ENCODE results near the gene HDGFL2.

Gene HDGFL2

GRCh38 chr19:4499855-4500254 is 27.8 kb downstream of the HDGFL2 start:
- no peak for DNase-seq

- DNase-seq, result no peak
These were observed 28.9 kb downstream of the HDGFL2 start for GRCh38 chr19:4500841-4501591.

- DNase-seq, result no peak
These were observed 29.6 kb downstream of the HDGFL2 start for GRCh38 chr19:4501691-4502090.

- no peak for DNase-seq
These were observed 30.4 kb downstream of the HDGFL2 start for GRCh38 chr19:4502282-4503131.

- no peak for DNase-seq
These were observed 31.2 kb downstream of the HDGFL2 start for GRCh38 chr19:4503132-4503824.

GRCh38 chr19:4503825-4504170 is 31.7 kb downstream of the HDGFL2 start:
- no peak for DNase-seq

- no peak for DNase-seq
These were observed 32.2 kb downstream of the HDGFL2 start for GRCh38 chr19:4504297-4504701.

- no peak for DNase-seq
These were observed 32.9 kb downstream of the HDGFL2 start for GRCh38 chr19:4504891-4505569.

GRCh38 chr19:4505570-4506448 is 33.7 kb downstream of the HDGFL2 start:
- no peak for DNase-seq

GRCh38 chr19:4506449-4507149 is 34.5 kb downstream of the HDGFL2 start:
- no peak for DNase-seq

- no peak for DNase-seq
These were observed 35.0 kb downstream of the HDGFL2 start for GRCh38 chr19:4507150-4507452.

GRCh38 chr19:4507804-4508203 is 35.7 kb downstream of the HDGFL2 start:
- DNase-seq, result no peak

GRCh38 chr19:4508698-4509097 is 36.6 kb downstream of the HDGFL2 start:
- DNase-seq, result no peak

- no peak for DNase-seq
These were observed 38.5 kb downstream of the HDGFL2 start for GRCh38 chr19:4510435-4511255.

- DNase-seq, result no peak
These were observed 39.4 kb downstream of the HDGFL2 start for GRCh38 chr19:4511300-4512054.

GRCh38 chr19:4512070-4512469 is 40.0 kb downstream of the HDGFL2 start:
- DNase-seq, result no peak

GRCh38 chr19:4513248-4513647 is 41.2 kb downstream of the HDGFL2 start:
- no peak for DNase-seq

GRCh38 chr19:4515732-4516131 is 43.6 kb downstream of the HDGFL2 start:
- DNase-seq, result no peak

- no peak for DNase-seq
These were observed 44.3 kb downstream of the HDGFL2 start for GRCh38 chr19:4516199-4516938.
